ENCODE results near the gene FHIT. TPM values are rescaled to one million over a fixed set of nuclear protein-coding genes. Genes with fewer than 3 reads are reported as not detected.

FHIT gene
- total and polyA plus RNA-seq, 10 of the 15 experiments (the other 5 are each of a cell fraction or from before 2014, with no cell fraction given), result 4.2 to 14.9 (median 9.4) TPM

GRCh38 chr3:59775106-59775505 lies 1476.1 kb downstream of the FHIT start (continued):
- no peak for TF ChIP-seq SKIL (IDR thresholded peaks at IDR 0.05; ENCODE audit: low read depth, poor library complexity, severe bottlenecking)
- TF ChIP-seq ZNF384 (IDR thresholded peaks at IDR 0.05; ENCODE audit: borderline replicate concordance, low read depth, low read length), result no peak

GRCh38 chr3:59774634-59775033 lies 1476.6 kb downstream of the FHIT start:
- in situ Hi-C loops (cut with MboI) (no loop called here), intact Hi-C loops (cut with micrococcal nuclease; ENCODE audit: unreplicated experiment) (loop anchor here (5.0 kb wide), 1 partner anchor 68 kb away; no protein-coding TSS in a partner anchor)
- Histone ChIP-seq H3K27me3 (replicated peaks in 1 of 2; ENCODE audit: control insufficient read depth in 2 of 2, insufficient read depth in 2 of 2, low read length in 1 of 2) (no peaks in the 10 kb centered on the region; a peak in 1 of 4 replicates), H3K4me3 (no peak overlapping the region), H3K9ac (ENCODE audit: control insufficient read depth, insufficient read depth, low read length) (no peak overlapping the region), H3K79me2 (ENCODE audit: control insufficient read depth, insufficient read depth, low read length) (no peaks in the 10 kb centered on the region), H2AFZ (ENCODE audit: control insufficient read depth, low read depth, low read length) (no peak overlapping the region), H3K4me1 (ENCODE audit: control insufficient read depth, insufficient read depth, low read length) (peaks cover 13% of the 10 kb centered on the region), H3K27ac (ENCODE audit: control insufficient read depth, insufficient read depth) (no peak overlapping the region), H3K4me2 (ENCODE audit: control insufficient read depth, insufficient read depth) (no peak overlapping the region), H3K9me3 (replicated peaks; ENCODE audit: control insufficient read depth, insufficient read depth, low read length) (no peaks in the 10 kb centered on the region), H4K20me1 (ENCODE audit: control insufficient read depth, insufficient read depth) (no peaks in the 10 kb centered on the region), H3K36me3 (ENCODE audit: control insufficient read depth in 2 of 2, insufficient read depth in 2 of 2, low read length in 1 of 2) (no peaks in the 10 kb centered on the region)
- WGBS (ENCODE audit: insufficient coverage, insufficient replicate concordance, low lambda C conversion rate, missing lambda C conversion rate), result 62% methylated on average over 6 of the region's 6 CpGs
- ATAC-seq (no peak), FAIRE-seq (no peak), DNase-seq (ENCODE audit: low read depth, low spot score) (no peak)
- ChIA-PET SMC1A (ENCODE audit: uncharacterized antibody, unreplicated experiment) (interaction anchor here (1.0 kb wide), 1 partner anchor 31 kb away, joined by 3 read pairs; no protein-coding TSS in a partner anchor), POLR2A (no interaction called here), CTCF (no interaction called here), RAD21 (ENCODE audit: unreplicated experiment) (no interaction called here)
- no TSS peak for BruUV-seq (replicated peaks)
- TF ChIP-seq RB1 (IDR thresholded peaks at IDR 0.05; ENCODE audit: borderline replicate concordance) (no peak), IKZF1 (conservative IDR thresholded peaks at IDR 0.05) (no peak), HCFC1 (IDR thresholded peaks at IDR 0.05; ENCODE audit: low read length) (no peak), BCL11A (IDR thresholded peaks at IDR 0.05; ENCODE audit: low read depth, low read length) (no peak), RUNX3 (IDR thresholded peaks at IDR 0.05; ENCODE audit: low read length) (no peak), E2F8 (IDR thresholded peaks at IDR 0.05; ENCODE audit: low read depth, partially characterized antibody) (no peak), ATF2 (IDR thresholded peaks at IDR 0.05; ENCODE audit: low read length) (no peak), FOXK2 (IDR thresholded peaks at IDR 0.05) (no peak), PAX8 (IDR thresholded peaks at IDR 0.05) (no peak), ATF7 (IDR thresholded peaks at IDR 0.05; ENCODE audit: low read depth) (no peak), POLR2A (IDR thresholded peaks at IDR 0.05; ENCODE audit: low read depth, low read length) (no peak), NFXL1 (IDR thresholded peaks at IDR 0.05; ENCODE audit: borderline replicate concordance) (no peak), CHD1 (IDR thresholded peaks at IDR 0.05; ENCODE audit: low read depth, low read length) (no peak)
- TF ChIP-seq, protein P1, sequence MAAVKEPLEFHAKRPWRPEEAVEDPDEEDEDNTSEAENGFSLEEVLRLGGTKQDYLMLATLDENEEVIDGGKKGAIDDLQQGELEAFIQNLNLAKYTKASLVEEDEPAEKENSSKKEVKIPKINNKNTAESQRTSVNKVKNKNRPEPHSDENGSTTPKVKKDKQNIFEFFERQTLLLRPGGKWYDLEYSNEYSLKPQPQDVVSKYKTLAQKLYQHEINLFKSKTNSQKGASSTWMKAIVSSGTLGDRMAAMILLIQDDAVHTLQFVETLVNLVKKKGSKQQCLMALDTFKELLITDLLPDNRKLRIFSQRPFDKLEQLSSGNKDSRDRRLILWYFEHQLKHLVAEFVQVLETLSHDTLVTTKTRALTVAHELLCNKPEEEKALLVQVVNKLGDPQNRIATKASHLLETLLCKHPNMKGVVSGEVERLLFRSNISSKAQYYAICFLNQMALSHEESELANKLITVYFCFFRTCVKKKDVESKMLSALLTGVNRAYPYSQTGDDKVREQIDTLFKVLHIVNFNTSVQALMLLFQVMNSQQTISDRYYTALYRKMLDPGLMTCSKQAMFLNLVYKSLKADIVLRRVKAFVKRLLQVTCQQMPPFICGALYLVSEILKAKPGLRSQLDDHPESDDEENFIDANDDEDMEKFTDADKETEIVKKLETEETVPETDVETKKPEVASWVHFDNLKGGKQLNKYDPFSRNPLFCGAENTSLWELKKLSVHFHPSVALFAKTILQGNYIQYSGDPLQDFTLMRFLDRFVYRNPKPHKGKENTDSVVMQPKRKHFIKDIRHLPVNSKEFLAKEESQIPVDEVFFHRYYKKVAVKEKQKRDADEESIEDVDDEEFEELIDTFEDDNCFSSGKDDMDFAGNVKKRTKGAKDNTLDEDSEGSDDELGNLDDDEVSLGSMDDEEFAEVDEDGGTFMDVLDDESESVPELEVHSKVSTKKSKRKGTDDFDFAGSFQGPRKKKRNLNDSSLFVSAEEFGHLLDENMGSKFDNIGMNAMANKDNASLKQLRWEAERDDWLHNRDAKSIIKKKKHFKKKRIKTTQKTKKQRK (IDR thresholded peaks at IDR 0.05; ENCODE audit: low read depth, low read length), result no peak
